ENCODE results near the gene FAM217B.

DNA sequence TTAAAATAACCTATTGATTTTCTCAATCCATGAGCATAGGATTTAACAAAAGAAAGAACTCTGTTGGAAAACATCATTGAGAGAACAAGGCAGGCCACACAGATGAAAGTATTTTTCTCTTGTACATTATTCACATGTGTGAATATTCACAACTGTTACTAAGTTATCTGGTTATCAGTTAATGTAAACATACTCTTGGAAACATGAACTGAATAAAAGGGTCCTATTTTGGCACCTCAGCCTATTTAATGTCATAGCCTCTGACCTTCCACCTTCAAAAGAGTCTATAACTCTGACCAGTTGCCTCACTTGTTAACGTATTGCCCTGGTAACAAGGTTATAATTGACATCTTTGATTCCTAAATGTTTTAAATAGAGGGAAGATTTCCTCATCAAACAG, 14.8 kb upstream of the FAM217B start:
- TF ChIP-seq, protein P1, sequence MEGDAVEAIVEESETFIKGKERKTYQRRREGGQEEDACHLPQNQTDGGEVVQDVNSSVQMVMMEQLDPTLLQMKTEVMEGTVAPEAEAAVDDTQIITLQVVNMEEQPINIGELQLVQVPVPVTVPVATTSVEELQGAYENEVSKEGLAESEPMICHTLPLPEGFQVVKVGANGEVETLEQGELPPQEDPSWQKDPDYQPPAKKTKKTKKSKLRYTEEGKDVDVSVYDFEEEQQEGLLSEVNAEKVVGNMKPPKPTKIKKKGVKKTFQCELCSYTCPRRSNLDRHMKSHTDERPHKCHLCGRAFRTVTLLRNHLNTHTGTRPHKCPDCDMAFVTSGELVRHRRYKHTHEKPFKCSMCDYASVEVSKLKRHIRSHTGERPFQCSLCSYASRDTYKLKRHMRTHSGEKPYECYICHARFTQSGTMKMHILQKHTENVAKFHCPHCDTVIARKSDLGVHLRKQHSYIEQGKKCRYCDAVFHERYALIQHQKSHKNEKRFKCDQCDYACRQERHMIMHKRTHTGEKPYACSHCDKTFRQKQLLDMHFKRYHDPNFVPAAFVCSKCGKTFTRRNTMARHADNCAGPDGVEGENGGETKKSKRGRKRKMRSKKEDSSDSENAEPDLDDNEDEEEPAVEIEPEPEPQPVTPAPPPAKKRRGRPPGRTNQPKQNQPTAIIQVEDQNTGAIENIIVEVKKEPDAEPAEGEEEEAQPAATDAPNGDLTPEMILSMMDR (conservative IDR thresholded peaks at IDR 0.05): no peak
- TF ChIP-seq ZFX (IDR thresholded peaks at IDR 0.05): no peak
